ENCODE data around the gene LANCL2. TPM values are rescaled to one million over a fixed set of nuclear protein-coding genes. Genes with fewer than 3 reads are reported as not detected.
"Not testable (repeated sequence)": the region's sequence is repeated elsewhere in the genome, so short reads cannot be mapped to it uniquely, and the experiment has no call there.

LANCL2 gene
- total RNA-seq, 1 donor = 13.8 TPM

GRCh38 chr7:55400191-55400590 is 35.1 kb downstream of the LANCL2 start:
- TF ChIP-seq, protein P1, sequence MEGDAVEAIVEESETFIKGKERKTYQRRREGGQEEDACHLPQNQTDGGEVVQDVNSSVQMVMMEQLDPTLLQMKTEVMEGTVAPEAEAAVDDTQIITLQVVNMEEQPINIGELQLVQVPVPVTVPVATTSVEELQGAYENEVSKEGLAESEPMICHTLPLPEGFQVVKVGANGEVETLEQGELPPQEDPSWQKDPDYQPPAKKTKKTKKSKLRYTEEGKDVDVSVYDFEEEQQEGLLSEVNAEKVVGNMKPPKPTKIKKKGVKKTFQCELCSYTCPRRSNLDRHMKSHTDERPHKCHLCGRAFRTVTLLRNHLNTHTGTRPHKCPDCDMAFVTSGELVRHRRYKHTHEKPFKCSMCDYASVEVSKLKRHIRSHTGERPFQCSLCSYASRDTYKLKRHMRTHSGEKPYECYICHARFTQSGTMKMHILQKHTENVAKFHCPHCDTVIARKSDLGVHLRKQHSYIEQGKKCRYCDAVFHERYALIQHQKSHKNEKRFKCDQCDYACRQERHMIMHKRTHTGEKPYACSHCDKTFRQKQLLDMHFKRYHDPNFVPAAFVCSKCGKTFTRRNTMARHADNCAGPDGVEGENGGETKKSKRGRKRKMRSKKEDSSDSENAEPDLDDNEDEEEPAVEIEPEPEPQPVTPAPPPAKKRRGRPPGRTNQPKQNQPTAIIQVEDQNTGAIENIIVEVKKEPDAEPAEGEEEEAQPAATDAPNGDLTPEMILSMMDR (IDR thresholded peaks at IDR 0.05; ENCODE audit: insufficient read depth, low read depth, low read length) = no peak
- DNase-seq (ENCODE audit: low read depth) = peak; percentile 20
- no peak overlapping the region for H3K4me3 ChIP-seq (ENCODE audit: low read depth, low read length)

GRCh38 chr7:55402506-55402905 is 37.4 kb downstream of the LANCL2 start:
- DNase-seq (ENCODE audit: low read depth); H3K4me3 ChIP-seq (ENCODE audit: low read depth, low read length): not testable (repeated sequence)

DNA sequence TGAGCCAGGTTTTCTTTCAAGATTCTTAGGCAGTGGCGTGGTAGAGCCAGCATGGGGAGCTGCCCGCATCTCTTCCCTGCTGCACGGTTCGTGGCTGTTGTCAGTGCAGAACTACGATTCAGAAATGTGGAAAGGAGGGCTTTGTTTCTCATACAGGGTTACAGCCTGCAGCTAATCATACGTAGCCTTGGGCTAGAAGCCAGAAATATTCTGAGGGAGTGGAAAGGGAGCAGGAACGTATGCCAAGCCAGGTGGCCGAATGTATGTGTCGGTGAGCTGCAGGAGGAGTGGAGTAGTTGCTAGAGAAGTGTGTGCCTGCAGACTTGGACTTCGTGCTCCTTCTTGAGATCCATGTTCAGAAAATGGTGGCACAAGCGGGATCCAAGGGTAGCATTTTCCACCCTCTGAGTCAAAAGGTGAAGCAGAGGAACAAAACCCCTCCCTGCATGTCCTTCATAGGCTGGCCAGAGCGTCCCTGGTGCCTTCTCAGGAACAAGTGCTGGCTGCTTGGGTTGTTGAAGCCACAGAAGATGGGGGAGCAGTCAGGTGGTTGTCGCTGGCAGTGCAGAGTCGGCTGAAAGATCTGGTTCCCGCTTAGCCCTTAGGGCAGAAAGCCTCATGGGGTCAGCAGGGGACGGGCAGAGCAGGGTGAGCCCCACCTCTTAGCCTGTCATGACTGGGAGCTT is 40.9 kb downstream of the LANCL2 start:
- TF ChIP-seq, protein P1 (IDR thresholded peaks at IDR 0.05; ENCODE audit: insufficient read depth, low read depth, low read length) = no peak
- no peak for DNase-seq (ENCODE audit: low read depth)
- no peak overlapping the region for H3K4me3 ChIP-seq (ENCODE audit: low read depth, low read length)

GRCh38 chr7:55409482-55410225 is 44.5 kb downstream of the LANCL2 start:
- H3K4me3 ChIP-seq (ENCODE audit: low read depth, low read length) = no peak overlapping the region
- peak; percentile 26 for DNase-seq (ENCODE audit: low read depth)
- TF ChIP-seq, protein P1 (IDR thresholded peaks at IDR 0.05; ENCODE audit: insufficient read depth, low read depth, low read length) = peak; percentile 30

GRCh38 chr7:55410667-55411239 is 45.6 kb downstream of the LANCL2 start:
- TF ChIP-seq, protein P1 (IDR thresholded peaks at IDR 0.05; ENCODE audit: insufficient read depth, low read depth, low read length) = no peak
- no peak for DNase-seq (ENCODE audit: low read depth)
- H3K4me3 ChIP-seq (ENCODE audit: low read depth, low read length) = no peak overlapping the region

GRCh38 chr7:55411844-55412243 is 46.7 kb downstream of the LANCL2 start:
- TF ChIP-seq, protein P1 (IDR thresholded peaks at IDR 0.05; ENCODE audit: insufficient read depth, low read depth, low read length) = no peak
- no peak overlapping the region for H3K4me3 ChIP-seq (ENCODE audit: low read depth, low read length)

DNA sequence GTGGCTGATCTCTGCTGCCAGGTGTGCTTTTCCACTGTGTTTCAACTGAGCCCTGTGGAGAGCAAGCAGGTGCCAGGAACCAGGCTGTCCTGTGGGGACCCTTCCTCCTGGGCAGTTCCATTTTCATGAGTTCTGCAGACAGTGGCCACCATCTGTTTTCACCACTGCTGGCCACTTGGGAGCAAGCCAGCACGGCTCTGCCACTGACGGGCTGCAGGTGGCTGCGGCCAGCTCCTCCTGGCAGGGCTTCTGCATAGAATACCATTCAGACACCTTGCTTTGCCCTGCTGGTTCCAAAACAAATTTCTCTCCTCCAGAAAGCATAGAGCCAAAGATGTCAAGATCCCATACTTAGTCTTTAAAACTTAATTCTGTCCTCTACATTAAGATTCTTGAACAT is 48.3 kb downstream of the LANCL2 start:
- TF ChIP-seq, protein P1 (IDR thresholded peaks at IDR 0.05; ENCODE audit: insufficient read depth, low read depth, low read length) = no peak
- no peak overlapping the region for H3K4me3 ChIP-seq (ENCODE audit: low read depth, low read length)
- DNase-seq (ENCODE audit: low read depth) = no peak

More at GRCh38 chr7:55411844-55412243, 46.7 kb downstream of the LANCL2 start:
- no peak for DNase-seq (ENCODE audit: low read depth)

All from fibroblast of villous mesenchyme (primary cell).